H1 (cell line): ENCODE data around the gene OR5A1. TPM values are rescaled to one million over a fixed set of nuclear protein-coding genes. Genes with fewer than 3 reads are reported as not detected.

ENCODE experiments used
- RBBP5 ChIP-seq: IDR thresholded peaks from 2 replicates; pipeline ENCODE4 v1.7.1; 2012; ENCODE audit warnings: low read depth, mild to moderate bottlenecking, inconsistent platforms, low read length, moderate library complexity, borderline replicate concordance
- SIX5 ChIP-seq: IDR thresholded peaks from 2 replicates; pipeline ENCODE4 v1.6.1; 2011; ENCODE audit warnings: mild to moderate bottlenecking, low read depth, low read length
- polyA plus RNA-seq, 7 experiments: library from polyadenylated mRNA; depleted of rRNA in 3 of 7; stranded (reverse) in 5 of 7; unstranded in 2 of 7; fragments of >200 nt in 5 of 7; fragments of 200-250 nt in 2 of 7; gene quantifications; 1 replicate in 5 of 7; 2 replicates in 1 of 7; 4 replicates in 1 of 7; pipeline versions ENCODE4 v1.2.1 to v1.2.3, GENCODE V29; 2011 to 2013; ENCODE audit warnings: missing spikeins in 2 of 7, mixed read lengths in 2 of 7
- total RNA-seq: library from RNA; stranded (reverse); fragmentation: NEBNext Ultra II Directional; extraction: Animal tissue kit (Norgen Biotek cat#: 25700); gene quantifications from 2 replicates; pipeline ENCODE4 v1.2.1, GENCODE V29; 2021

OR5A1 gene
- total and polyA plus RNA-seq, 2 of the 8 experiments (the other 6 are each of a cell fraction or from before 2014, with no cell fraction given) = not detected

- TF ChIP-seq SIX5 = no peak
- no peak for TF ChIP-seq RBBP5
Measured at GRCh38 chr11:59459916-59460315, 23.6 kb downstream of the OR5A1 start (continued).
